AG08395 (cell line): ENCODE results near the gene RPS15.
A peak's percentile ranks its signal among the peaks of the same experiment; 100 is the strongest.
"Not testable (repeated sequence)": the region's sequence is repeated elsewhere in the genome, so short reads cannot be mapped to it uniquely, and the experiment has no call there.

Source experiments
- DNase-seq: peaks from one replicate; pipeline ENCODE4 v3.0.0; 2012; ENCODE audit warnings: mixed read lengths, low spot score

Gene RPS15

GRCh38 chr19:1435378-1435989, 2.7 kb upstream of the RPS15 start:
- no peak for DNase-seq

GRCh38 chr19:1437609-1438008, 587 bp upstream of the RPS15 start:
- no peak for DNase-seq

DNA sequence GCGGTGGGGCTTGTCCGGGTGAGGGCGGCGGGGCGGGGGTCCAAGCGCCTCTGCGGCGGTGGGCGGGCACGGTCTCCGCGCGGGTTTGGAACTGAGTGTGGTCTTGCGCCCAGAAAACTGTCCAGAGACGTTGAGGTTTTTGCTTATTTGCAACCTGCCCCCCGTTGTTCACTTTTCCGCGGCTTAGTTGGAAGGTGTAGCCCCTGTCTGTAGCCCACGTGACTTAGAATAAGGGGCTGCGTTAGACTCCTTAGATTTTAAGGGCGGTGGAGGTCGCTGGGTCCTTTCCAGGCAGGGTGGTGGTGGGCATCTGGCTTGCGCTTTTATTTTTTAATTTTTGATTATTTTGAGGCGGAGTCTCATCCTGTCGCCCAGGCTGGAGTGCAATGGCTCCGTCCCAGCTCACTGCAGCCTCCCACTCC, 748 bp downstream of the RPS15 start:
- no peak for DNase-seq

GRCh38 chr19:1439525-1440417, 1.6 kb downstream of the RPS15 start:
- DNase-seq: not testable (repeated sequence)

GRCh38 chr19:1440418-1440801, 2.2 kb downstream of the RPS15 start:
- no peak for DNase-seq

- DNase-seq: no peak
Observed at GRCh38 chr19:1441022-1441426, 2.8 kb downstream of the RPS15 start.

GRCh38 chr19:1441677-1442438, 3.7 kb downstream of the RPS15 start:
- DNase-seq: no peak

DNA sequence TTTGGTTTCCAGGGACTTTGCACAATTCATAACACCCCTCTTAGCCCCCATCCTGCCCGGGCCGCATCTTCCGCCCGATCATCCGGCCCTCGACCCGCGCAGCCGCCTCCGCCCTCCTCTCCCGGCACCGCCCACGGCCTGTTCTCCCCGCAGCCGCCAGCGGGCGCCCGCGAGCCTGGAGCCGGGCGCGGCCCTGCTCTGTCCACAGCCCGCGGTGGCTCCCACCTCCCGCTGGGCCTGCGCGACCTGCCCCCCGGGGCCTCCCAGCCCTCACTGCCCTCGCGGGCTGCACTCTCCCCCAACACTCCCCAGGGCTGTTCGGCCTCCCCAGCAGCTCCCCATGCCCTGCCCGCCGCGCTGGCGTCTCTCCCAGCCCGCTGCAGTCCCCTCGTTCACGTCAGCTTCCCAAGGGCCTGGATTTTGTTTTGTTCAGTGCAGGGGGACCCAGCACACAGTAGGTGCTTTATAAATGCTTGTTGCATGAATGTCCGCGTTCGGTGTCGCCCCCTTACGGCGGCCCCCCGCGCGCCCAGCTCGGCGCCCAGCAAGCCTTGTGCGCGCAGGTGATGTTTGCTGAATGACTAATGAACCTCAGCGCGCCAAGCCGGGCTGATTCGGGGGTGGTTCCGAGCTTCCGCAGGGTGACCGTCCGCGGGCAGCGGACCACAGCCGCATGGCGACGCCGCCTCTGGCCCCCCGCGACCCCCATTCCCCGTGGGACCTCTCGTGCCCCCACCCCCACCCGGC, 7.2 kb downstream of the RPS15 start:
- DNase-seq: peak; percentile 89

GRCh38 chr19:1445932-1446712, 7.9 kb downstream of the RPS15 start:
- peak; percentile 54 for DNase-seq

- DNase-seq: no peak
Observed at GRCh38 chr19:1446713-1447481, 8.7 kb downstream of the RPS15 start.

GRCh38 chr19:1447504-1447903, 9.3 kb downstream of the RPS15 start:
- DNase-seq: no peak

GRCh38 chr19:1447944-1448343, 9.7 kb downstream of the RPS15 start:
- DNase-seq: no peak

GRCh38 chr19:1449467-1450442, 11.6 kb downstream of the RPS15 start, which contains the start of gene APC2:
TSS of gene APC2 (plus strand) at chr19:1450121. CDS start at chr19:1453002, 2,881 bp downstream.
- DNase-seq: peak; percentile 90

DNA sequence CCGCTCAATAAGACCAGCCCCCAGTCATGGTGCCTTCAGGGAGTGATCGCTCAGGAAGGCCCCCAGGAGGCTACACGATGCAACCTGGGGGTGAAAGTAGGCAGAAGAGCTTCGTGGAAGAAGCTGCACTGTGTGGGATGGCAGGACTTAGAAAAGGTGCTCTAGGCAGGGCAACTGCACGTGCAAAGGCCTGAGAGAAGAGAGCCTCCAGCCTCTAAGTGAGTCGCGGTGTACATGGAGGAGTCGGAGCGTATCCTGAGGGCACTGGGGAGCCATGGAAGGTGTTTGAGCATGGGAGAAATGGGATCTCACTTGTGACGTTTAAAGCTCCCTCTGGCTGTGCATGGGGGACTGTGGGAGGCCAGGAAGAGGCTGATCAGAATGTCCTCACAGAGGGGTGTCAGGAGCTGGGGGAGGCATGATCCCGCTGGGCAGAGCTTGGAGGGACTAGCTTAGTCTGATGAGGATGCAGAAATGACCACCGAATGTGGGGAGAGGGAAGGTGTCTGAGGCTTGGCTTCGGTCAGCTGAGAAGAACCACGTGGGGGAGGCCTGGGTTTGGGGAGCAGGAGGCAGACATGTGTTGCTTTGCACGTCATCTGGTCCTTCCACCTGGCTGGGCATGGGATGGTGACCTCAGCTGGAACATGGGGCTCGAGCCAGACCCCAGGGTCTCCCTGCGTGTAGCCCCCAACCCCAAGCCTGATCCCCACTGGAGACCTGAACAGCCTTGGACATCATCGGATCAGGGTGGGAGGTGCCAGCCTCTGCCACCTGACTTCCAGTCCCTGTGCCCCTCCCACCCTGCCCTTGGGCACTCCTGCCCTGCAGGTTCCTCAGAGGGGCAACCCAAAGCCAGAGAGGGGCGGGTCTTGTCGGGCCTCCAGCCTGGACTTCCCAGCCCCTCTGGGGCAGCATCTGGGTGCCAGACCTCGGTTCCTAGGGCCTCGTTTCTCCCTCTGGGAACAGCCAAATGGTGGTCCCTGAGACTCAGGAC, 12.8 kb downstream of the RPS15 start:
- DNase-seq: no peak

DNA sequence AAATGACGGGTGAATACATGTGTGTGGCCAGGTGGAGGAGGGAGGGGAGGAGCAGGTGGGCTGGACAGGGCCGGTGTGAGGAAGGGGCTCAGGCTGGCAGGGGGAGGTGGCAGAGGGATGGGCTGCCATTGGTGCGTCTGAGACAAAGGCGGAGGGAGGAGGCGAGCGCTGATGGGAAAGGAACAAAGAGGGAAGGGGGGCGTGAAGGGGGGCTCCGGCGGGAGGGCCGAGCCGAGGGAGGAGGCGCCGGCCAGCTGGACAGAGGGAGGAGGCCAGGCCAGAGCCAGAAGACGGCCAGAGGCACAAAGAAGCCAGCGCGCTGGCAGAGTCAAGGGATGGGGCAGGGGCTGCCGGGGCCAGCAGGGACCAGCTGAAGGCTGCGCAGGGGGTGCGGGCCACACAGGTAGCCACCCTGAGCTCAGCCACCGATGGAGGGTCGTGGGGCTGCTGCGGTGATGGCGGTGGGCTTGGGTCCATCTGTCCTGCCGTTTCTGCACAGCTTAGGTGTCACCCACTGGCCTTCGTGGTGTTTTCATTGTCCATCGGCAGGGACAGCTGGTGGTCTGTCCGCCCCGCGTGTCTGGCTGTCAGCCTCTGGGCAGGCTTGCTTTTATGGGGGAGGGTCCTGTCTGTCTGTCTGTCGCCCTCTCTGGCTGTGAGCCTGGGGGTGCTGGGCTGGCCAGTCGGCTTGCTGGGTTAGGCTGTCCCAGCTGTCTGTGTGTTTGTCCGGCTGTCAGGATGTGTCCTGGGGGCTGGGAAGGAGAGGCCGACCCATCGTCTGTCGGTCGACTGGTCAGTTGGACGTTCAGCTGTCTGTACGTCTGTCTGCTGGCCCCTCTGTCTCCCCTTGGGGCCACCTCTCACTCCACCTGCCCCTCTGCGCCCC, 14.0 kb downstream of the RPS15 start:
- DNase-seq: no peak

DNA sequence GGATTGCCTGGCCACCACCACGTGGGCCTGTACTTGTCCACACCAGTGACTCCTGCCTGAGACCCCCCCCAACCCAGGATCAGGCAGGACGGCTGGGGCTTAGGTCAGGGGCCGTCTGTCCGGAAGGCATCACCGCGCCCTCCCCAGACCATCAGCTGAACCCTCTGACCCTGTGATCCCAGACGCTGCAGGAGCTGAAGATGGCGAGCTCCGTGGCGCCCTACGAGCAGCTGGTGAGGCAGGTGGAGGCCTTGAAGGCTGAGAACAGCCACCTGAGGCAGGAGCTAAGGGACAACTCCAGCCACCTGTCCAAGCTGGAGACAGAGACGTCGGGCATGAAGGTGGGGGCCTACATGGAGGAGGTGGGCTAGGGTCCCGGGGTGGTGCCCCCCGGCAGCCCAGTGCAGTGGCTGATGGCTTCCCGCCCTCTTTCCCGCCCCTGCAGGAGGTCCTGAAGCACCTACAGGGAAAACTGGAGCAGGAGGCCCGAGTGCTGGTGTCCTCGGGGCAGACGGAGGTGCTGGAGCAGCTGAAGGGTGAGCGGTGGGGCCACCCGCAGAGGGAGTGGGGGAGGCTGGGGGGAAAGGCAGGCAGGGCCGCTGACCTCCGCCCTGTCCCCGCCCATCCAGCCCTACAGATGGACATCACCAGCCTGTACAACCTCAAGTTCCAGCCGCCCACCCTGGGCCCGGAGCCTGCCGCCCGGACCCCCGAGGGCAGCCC, 14.8 kb downstream of the RPS15 start:
- DNase-seq: no peak
